Mesendoderm (in vitro differentiated cells): ENCODE data around the gene RAD21L1.
A peak's percentile ranks its signal among the peaks of the same experiment; 100 is the strongest.

Experiments used
- DNase-seq: peaks from one replicate; pipeline ENCODE4 v3.0.0; 2013
- H2AK5ac ChIP-seq: 2 replicates; pipeline ENCODE4 v1.6.1; 2013; ENCODE audit warnings: low read length, inconsistent platforms
- H2BK120ac ChIP-seq: 2 replicates; pipeline ENCODE4 v1.6.1; 2013; ENCODE audit warnings: low read depth, mild to moderate bottlenecking, low read length, moderate library complexity, mixed read lengths
- H2BK15ac ChIP-seq: replicated peaks from 2 replicates; pipeline ENCODE4 v1.6.1; 2013; ENCODE audit warnings: low read depth, mild to moderate bottlenecking, moderate library complexity
- H2BK5ac ChIP-seq: 2 replicates; pipeline ENCODE4 v1.6.1; 2013; ENCODE audit warnings: low read length, inconsistent platforms
- H3K18ac ChIP-seq: 2 replicates; pipeline ENCODE4 v1.6.1; 2013; ENCODE audit warnings: mild to moderate bottlenecking, low read length, mixed read lengths
- H3K23ac ChIP-seq: one replicate; pipeline ENCODE4 v1.6.1; 2013; ENCODE audit warnings: low read length
- H3K27ac ChIP-seq: 2 replicates; pipeline ENCODE4 v1.5.1; 2013; ENCODE audit warnings: low read depth, mild to moderate bottlenecking, inconsistent platforms, low read length, moderate library complexity
- H3K27me3 ChIP-seq: 2 replicates; pipeline ENCODE4 v1.6.1; 2013; ENCODE audit warnings: low read length, control low read depth, mild to moderate bottlenecking, inconsistent platforms; ENCODE audit not compliant: insufficient read depth, poor library complexity
- H3K36me3 ChIP-seq: 2 replicates; pipeline ENCODE4 v1.6.1; 2013; ENCODE audit warnings: low read length, inconsistent platforms; ENCODE audit not compliant: control insufficient read depth, insufficient read depth
- H3K4ac ChIP-seq: one replicate; pipeline ENCODE4 v1.6.1; 2013; ENCODE audit warnings: low read depth, mild to moderate bottlenecking, low read length, moderate library complexity
- H3K4me1 ChIP-seq: 2 replicates; pipeline ENCODE4 v1.6.1; 2013; ENCODE audit warnings: low read depth, low read length, inconsistent platforms; ENCODE audit not compliant: control insufficient read depth
- H3K4me2 ChIP-seq: 2 replicates; pipeline ENCODE4 v1.6.1; 2013; ENCODE audit warnings: low read length
- H3K4me3 ChIP-seq: 2 replicates; pipeline ENCODE4 v1.5.1; 2013; ENCODE audit warnings: mild to moderate bottlenecking, low read length
- H3K56ac ChIP-seq: one replicate; pipeline ENCODE4 v1.6.1; 2013; ENCODE audit warnings: low read length
- H3K79me1 ChIP-seq: 2 replicates; pipeline ENCODE4 v1.6.1; 2013; ENCODE audit warnings: low read length, inconsistent platforms
- H3K79me2 ChIP-seq: 2 replicates; pipeline ENCODE4 v1.6.1; 2013; ENCODE audit warnings: mild to moderate bottlenecking, low read length; ENCODE audit not compliant: control insufficient read depth, insufficient read depth
- H3K9ac ChIP-seq: 2 replicates; pipeline ENCODE4 v1.6.1; 2013; ENCODE audit warnings: low read length, inconsistent platforms
- H4K5ac ChIP-seq: one replicate; pipeline ENCODE4 v1.6.1; 2013; ENCODE audit warnings: low read length
- H4K8ac ChIP-seq: one replicate; pipeline ENCODE4 v1.6.1; 2013; ENCODE audit warnings: low read depth, mild to moderate bottlenecking, control low read depth, low read length, moderate library complexity
- WGBS: extraction: QIAGEN DNeasy Blood & Tissue Kit; methylation state at CpG from one replicate; pipeline ENCODE4 v1.1.7; 2013; ENCODE audit warnings: low lambda C conversion rate, missing lambda C conversion rate; ENCODE audit not compliant: insufficient coverage; ENCODE audit errors: extremely low coverage; 5-methylcytosine and 5-hydroxymethylcytosine counted together

RAD21L1 gene

GRCh38 chr20:1204576-1204975 lies 21.3 kb upstream of the RAD21L1 start:
- Histone ChIP-seq H3K4me3 (no peak overlapping the region), H3K56ac (no peak overlapping the region), H3K36me3 (no peaks in the 10 kb centered on the region), H3K4me2 (no peak overlapping the region), H4K8ac (no peak overlapping the region), H4K5ac (no peak overlapping the region), H2BK15ac (no peak overlapping the region), H3K27ac (no peak overlapping the region), H2BK5ac (no peak overlapping the region), H3K4ac (no peak overlapping the region), H3K79me2 (no peaks in the 10 kb centered on the region), H3K27me3 (no peaks in the 10 kb centered on the region), H3K79me1 (no peaks in the 10 kb centered on the region), H2BK120ac (no peak overlapping the region), H3K9ac (no peak overlapping the region), H2AK5ac (no peak overlapping the region), H3K4me1 (no peaks in the 10 kb centered on the region), H3K18ac (no peak overlapping the region), H3K23ac (no peak overlapping the region)
- no peak for DNase-seq
- no CpG with 5 or more reads among the region's 2 CpGs for WGBS

DNA sequence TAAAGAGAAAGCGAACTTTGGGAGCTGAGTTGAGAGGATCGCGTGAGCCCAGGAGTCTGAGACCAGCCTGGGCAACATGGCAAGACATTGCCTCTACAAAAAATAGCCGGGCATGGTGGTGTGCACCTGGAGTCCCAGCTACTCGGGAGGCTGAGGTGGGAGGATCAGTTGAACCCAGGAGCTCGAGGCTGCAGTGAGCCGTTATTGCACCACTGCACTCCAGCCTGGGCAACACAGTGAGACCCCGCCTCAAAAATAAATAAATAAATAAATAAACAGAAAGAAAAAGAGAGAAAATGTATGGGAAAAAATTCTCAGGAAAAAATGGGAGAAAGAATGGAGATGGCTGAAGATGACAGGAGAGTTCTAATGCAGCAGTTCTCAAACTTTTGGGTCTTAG lies 20.0 kb upstream of the RAD21L1 start:
- H2AK5ac ChIP-seq: no peak overlapping the region
- no peak overlapping the region for H3K4ac ChIP-seq
- no peaks in the 10 kb centered on the region for H3K27me3 ChIP-seq
- no peak overlapping the region for H4K8ac ChIP-seq
- no peaks in the 10 kb centered on the region for H3K36me3 ChIP-seq
- H3K79me2 ChIP-seq: no peaks in the 10 kb centered on the region
- no peak overlapping the region for H3K27ac ChIP-seq
- H3K4me2 ChIP-seq: no peak overlapping the region
- WGBS: no CpG with 5 or more reads among the region's 8 CpGs
- H3K79me1 ChIP-seq: no peaks in the 10 kb centered on the region
- no peak for DNase-seq
- H4K5ac ChIP-seq: no peak overlapping the region
- no peak overlapping the region for H3K23ac ChIP-seq
- H3K56ac ChIP-seq: no peak overlapping the region
- no peak overlapping the region for H2BK15ac ChIP-seq
- no peak overlapping the region for H3K18ac ChIP-seq
- H3K4me3 ChIP-seq: no peak overlapping the region
- no peaks in the 10 kb centered on the region for H3K4me1 ChIP-seq
- H2BK5ac ChIP-seq: no peak overlapping the region
- no peak overlapping the region for H3K9ac ChIP-seq
- no peak overlapping the region for H2BK120ac ChIP-seq

DNA sequence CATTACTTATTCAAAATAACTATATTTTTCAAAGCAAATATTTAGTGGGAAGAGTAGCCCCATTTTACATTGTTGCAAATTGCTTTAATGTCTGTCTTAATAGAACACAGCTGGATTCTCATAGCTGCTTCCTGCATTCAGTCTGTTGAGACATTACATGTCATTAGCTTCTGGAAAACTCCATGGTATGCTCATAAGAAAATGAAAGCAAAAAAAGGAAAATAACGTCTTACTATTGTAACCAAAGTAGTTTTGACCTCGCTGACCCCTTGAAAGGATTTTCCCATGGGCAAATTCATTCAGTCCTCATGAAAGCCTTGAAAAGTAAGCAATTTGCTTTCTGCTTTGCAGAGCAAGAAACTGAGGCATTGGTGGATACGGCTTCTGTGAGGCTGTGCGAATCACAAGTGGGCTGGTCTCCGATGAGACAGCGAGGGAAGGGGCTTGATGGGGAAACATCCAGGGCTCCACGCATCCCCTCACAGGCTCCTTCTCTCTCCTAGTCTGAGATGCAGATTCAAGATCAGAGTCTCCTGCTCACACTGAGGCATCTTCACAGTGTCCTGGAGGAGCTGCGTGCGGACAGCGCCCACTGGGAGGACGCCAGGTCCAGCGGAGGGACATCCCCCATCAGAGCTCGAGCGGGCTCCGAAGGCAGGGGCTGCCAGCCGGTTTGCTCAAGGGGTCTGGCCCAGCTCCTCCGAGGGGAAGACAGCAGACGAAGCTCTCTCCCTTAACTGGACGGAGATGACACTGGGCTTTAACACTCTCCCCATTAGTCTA lies 19.3 kb upstream of the RAD21L1 start:
- no peak overlapping the region for H4K8ac ChIP-seq
- no peaks in the 10 kb centered on the region for H3K79me2 ChIP-seq
- DNase-seq: no peak
- H2BK5ac ChIP-seq: no peak overlapping the region
- H3K4me2 ChIP-seq: no peak overlapping the region
- H3K27me3 ChIP-seq: no peaks in the 10 kb centered on the region
- H2BK120ac ChIP-seq: no peak overlapping the region
- no peak overlapping the region for H3K23ac ChIP-seq
- H3K4ac ChIP-seq: no peak overlapping the region
- no peak overlapping the region for H4K5ac ChIP-seq
- no peak overlapping the region for H2BK15ac ChIP-seq
- H2AK5ac ChIP-seq: no peak overlapping the region
- H3K27ac ChIP-seq: no peak overlapping the region
- no peaks in the 10 kb centered on the region for H3K4me1 ChIP-seq
- no peak overlapping the region for H3K9ac ChIP-seq
- H3K56ac ChIP-seq: no peak overlapping the region
- H3K18ac ChIP-seq: no peak overlapping the region
- no CpG with 5 or more reads among the region's 19 CpGs for WGBS
- H3K36me3 ChIP-seq: no peaks in the 10 kb centered on the region
- no peaks in the 10 kb centered on the region for H3K79me1 ChIP-seq
- no peak overlapping the region for H3K4me3 ChIP-seq

- no peak overlapping the region for H2BK15ac ChIP-seq
- WGBS: no CpG with 5 or more reads among the region's 3 CpGs
- no peaks in the 10 kb centered on the region for H3K79me2 ChIP-seq
- H3K4me3 ChIP-seq: no peak overlapping the region
- no peak overlapping the region for H2AK5ac ChIP-seq
- no peak overlapping the region for H4K8ac ChIP-seq
- H3K79me1 ChIP-seq: no peaks in the 10 kb centered on the region
- H3K4me2 ChIP-seq: no peak overlapping the region
- H4K5ac ChIP-seq: no peak overlapping the region
- H3K27me3 ChIP-seq: no peaks in the 10 kb centered on the region
- no peak overlapping the region for H3K9ac ChIP-seq
- no peaks in the 10 kb centered on the region for H3K36me3 ChIP-seq
- no peak for DNase-seq
- no peak overlapping the region for H2BK120ac ChIP-seq
- no peak overlapping the region for H3K56ac ChIP-seq
- H3K27ac ChIP-seq: no peak overlapping the region
- H3K18ac ChIP-seq: no peak overlapping the region
- no peak overlapping the region for H3K23ac ChIP-seq
- no peak overlapping the region for H3K4ac ChIP-seq
- no peak overlapping the region for H2BK5ac ChIP-seq
- H3K4me1 ChIP-seq: peaks cover 3% of the 10 kb centered on the region
Measured at GRCh38 chr20:1207293-1207878, 18.5 kb upstream of the RAD21L1 start.

DNA sequence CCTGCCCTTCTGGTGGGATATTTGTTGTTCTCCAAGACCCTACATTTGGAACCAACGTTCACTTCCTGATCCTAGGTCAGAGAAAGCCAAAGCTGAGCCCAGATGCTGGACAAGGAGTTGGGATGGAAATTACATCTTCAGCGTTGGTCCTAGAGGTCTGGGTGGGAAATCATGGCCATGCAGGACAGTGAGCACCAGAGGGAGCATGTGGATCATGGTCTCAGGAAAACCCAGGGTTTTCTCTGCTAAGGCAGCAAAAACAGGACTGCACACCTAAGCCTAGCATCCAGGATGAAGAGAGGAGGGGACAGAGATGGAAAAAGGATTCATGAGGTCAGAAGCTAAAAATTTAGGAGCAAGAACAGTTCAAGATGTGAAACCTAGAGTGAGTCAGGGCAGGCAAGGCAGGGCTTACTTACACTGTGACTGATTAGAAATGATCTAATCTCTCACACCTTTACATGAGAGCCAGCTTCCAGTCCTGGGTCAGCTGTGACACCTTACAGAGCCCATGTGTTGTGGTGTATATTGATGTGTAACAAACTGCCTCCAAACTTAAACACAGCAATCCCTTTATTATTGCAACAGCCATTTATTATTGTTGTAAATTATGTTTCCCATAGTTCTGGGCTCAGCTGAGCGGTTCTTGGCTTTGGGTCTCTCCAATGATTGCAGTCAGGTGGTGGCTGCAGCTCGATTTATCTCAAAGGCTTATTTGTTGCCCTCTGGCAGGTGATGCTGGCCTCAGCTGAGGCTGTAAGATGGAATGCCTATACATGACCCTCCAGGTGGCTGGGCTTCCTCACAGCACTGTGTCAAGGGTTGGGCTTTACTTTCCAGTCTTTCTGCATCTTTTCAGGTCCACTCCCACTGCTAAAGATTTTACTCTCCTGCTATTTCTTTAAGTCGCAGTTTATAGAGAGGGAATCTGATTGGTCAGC lies 16.1 kb upstream of the RAD21L1 start:
- H2BK5ac ChIP-seq: no peak overlapping the region
- H3K18ac ChIP-seq: no peak overlapping the region
- H3K4me1 ChIP-seq: peaks cover 3% of the 10 kb centered on the region
- H3K9ac ChIP-seq: no peak overlapping the region
- H3K36me3 ChIP-seq: no peaks in the 10 kb centered on the region
- no peak overlapping the region for H3K4me2 ChIP-seq
- H3K79me2 ChIP-seq: no peaks in the 10 kb centered on the region
- no peak overlapping the region for H4K5ac ChIP-seq
- H3K27me3 ChIP-seq: no peaks in the 10 kb centered on the region
- H3K23ac ChIP-seq: no peak overlapping the region
- no peak overlapping the region for H2AK5ac ChIP-seq
- H4K8ac ChIP-seq: no peak overlapping the region
- DNase-seq: peak; percentile 73
- no peak overlapping the region for H2BK120ac ChIP-seq
- H3K4me3 ChIP-seq: no peak overlapping the region
- H3K27ac ChIP-seq: no peak overlapping the region
- no peak overlapping the region for H2BK15ac ChIP-seq
- WGBS: no CpG with 5 or more reads among the region's 5 CpGs
- H3K79me1 ChIP-seq: no peaks in the 10 kb centered on the region
- H3K56ac ChIP-seq: no peak overlapping the region
- no peak overlapping the region for H3K4ac ChIP-seq
